A549 (cell line): ENCODE results near the gene JARID2. TPM values are rescaled to one million over a fixed set of nuclear protein-coding genes. Genes with fewer than 3 reads are reported as not detected.

ENCODE experiments used
- ATAC-seq, 2 experiments: fragments of 200-7000 bp in 1 of 2; fragments of >200 bp in 1 of 2; cut with Nextera tagmentation in 1 of 2; cut with Tn5 transposase in 1 of 2; 3 replicates each; pipeline versions ENCODE4 v1.8.0 to v1.9.1; 2018 to 2020; ENCODE audit warnings: mild to moderate bottlenecking in 1 of 2, moderate library complexity in 1 of 2
- CTCF ChIA-PET: fragments of 300-600 bp; sonication (Branson Sonifier 250); formaldehyde crosslinking; extraction: SDS; loops from one replicate; lab custom pipeline; 2021; ENCODE audit warnings: antibody characterized with exemption, inconsistent platforms; lab: Yijun Ruan, JAX
- POLR2A ChIA-PET: fragments of 350-600 bp; formaldehyde crosslinking; extraction: SDS; loops from one replicate; lab custom pipeline; 2021; ENCODE audit warnings: antibody characterized with exemption, inconsistent platforms; lab: Yijun Ruan, JAX
- DNase-seq, 2 experiments: peaks; one replicate each; pipeline versions ENCODE4 v3.0.0 to v3.0.0-alpha.2; 2011 to 2016; ENCODE audit warnings: low read depth in 1 of 2, low spot score in 1 of 2
- FAIRE-seq: peaks from 2 replicates; lab custom pipeline; 2011; peaks lifted over from hg19 to GRCh38; lab: Jason Lieb, UNC
- H3K27ac ChIP-seq, 2 experiments: fragments of >200 bp; sonication (Bioruptor Twin); formaldehyde crosslinking; 3 replicates each; pipeline ENCODE4 v1.5.1; 2016 to 2017
- H3K4me1 ChIP-seq: fragments of >200 bp; sonication (Bioruptor Twin); formaldehyde crosslinking; 3 replicates; pipeline ENCODE4 v1.6.1; 2016
- H3K4me2 ChIP-seq: fragments of >200 bp; sonication (Bioruptor Twin); formaldehyde crosslinking; 3 replicates; pipeline ENCODE4 v1.6.1; 2016
- H3K4me3 ChIP-seq: fragments of >200 bp; sonication (Bioruptor Twin); formaldehyde crosslinking; 3 replicates; pipeline ENCODE4 v1.5.1; 2016
- H3K9me3 ChIP-seq: fragments of >200 bp; sonication (Bioruptor Twin); formaldehyde crosslinking; 3 replicates; pipeline ENCODE4 v1.6.1; 2016
- CBX8 ChIP-seq: fragments of 200-600 bp; sonication (generic); IDR thresholded peaks from 2 replicates; pipeline ENCODE4 v1.6.1; 2016
- CHD4 ChIP-seq: fragments of 200-600 bp; sonication (generic); IDR thresholded peaks from 2 replicates; pipeline ENCODE4 v1.6.1; 2016; ENCODE audit warnings: antibody characterized with exemption, mild to moderate bottlenecking, borderline replicate concordance
- E2F6 ChIP-seq: IDR thresholded peaks from 2 replicates; pipeline ENCODE4 v1.6.1; 2012; ENCODE audit warnings: low read depth, borderline replicate concordance
- EHF ChIP-seq: fragments of 250-450 bp; sonication (Bioruptor Pico); IDR thresholded peaks from 2 replicates; pipeline ENCODE4 v1.5.0; 2020; ENCODE audit warnings: mild to moderate bottlenecking
- FOSL2 ChIP-seq, 2 experiments: fragments of 450-650 bp in 1 of 2; fragments of >200 bp in 1 of 2; sonication (Bioruptor Twin) in 1 of 2; formaldehyde crosslinking; IDR thresholded peaks; 2 replicates each; pipeline versions ENCODE4 v1.5.0 to v1.6.1; 2016 to 2020; ENCODE audit warnings: mild to moderate bottlenecking in 1 of 2, moderate library complexity in 1 of 2
- HEYL ChIP-seq: fragments of 250-450 bp; sonication (Bioruptor Pico); IDR thresholded peaks from 2 replicates; pipeline ENCODE4 v1.8.0; 2021; ENCODE audit warnings: mild to moderate bottlenecking, moderate library complexity
- MAFK ChIP-seq: fragments of 450-650 bp; IDR thresholded peaks from 2 replicates; pipeline ENCODE4 v1.6.1; 2014; ENCODE audit not compliant: partially characterized antibody
- MYC ChIP-seq: IDR thresholded peaks from 2 replicates; pipeline ENCODE4 v1.6.1; 2012; ENCODE audit warnings: mild to moderate bottlenecking, inconsistent platforms, low read length, improper control_type of control experiment, borderline replicate concordance
- RARB ChIP-seq: fragments of 250-450 bp; sonication (Bioruptor Pico); IDR thresholded peaks from 2 replicates; pipeline ENCODE4 v1.8.0; 2021; ENCODE audit warnings: mild to moderate bottlenecking, moderate library complexity
- SMC3 ChIP-seq: fragments of >200 bp; sonication (Bioruptor Twin); formaldehyde crosslinking; IDR thresholded peaks from 3 replicates; pipeline ENCODE4 v1.6.1; 2018; ENCODE audit warnings: inconsistent platforms
- SREBF2 ChIP-seq: fragments of 450-650 bp; IDR thresholded peaks from 2 replicates; pipeline ENCODE4 v1.6.1; 2014; ENCODE audit warnings: mild to moderate bottlenecking, moderate library complexity
- USF2 ChIP-seq: fragments of 450-650 bp; IDR thresholded peaks from 2 replicates; pipeline ENCODE4 v1.6.1; 2014; ENCODE audit warnings: antibody characterized with exemption
- ZC3H11A ChIP-seq: fragments of 450-650 bp; IDR thresholded peaks from 2 replicates; pipeline ENCODE4 v1.6.1; 2014; ENCODE audit warnings: antibody characterized with exemption, mild to moderate bottlenecking
- ZFP36 ChIP-seq: fragments of 450-650 bp; IDR thresholded peaks from 2 replicates; pipeline ENCODE4 v1.6.1; 2014; ENCODE audit warnings: borderline replicate concordance; ENCODE audit not compliant: partially characterized antibody
- WGBS: methylation state at CpG from one replicate; pipeline ENCODE4 v1.1.6; 2017; ENCODE audit errors: missing lambda C conversion rate; 5-methylcytosine and 5-hydroxymethylcytosine counted together
- polyA plus RNA-seq, 4 experiments: library from polyadenylated mRNA; depleted of rRNA in 3 of 4; stranded (reverse); fragments of >200 nt; fragmentation: RNase III in 1 of 4; extraction: RNeasy Plus Mini Kit Qiagen cat#74134 plus additional on column Dnase treatment in 1 of 4; gene quantifications; 2 replicates in 3 of 4; 3 replicates in 1 of 4; pipeline ENCODE4 v1.2.3, GENCODE V29; 2011 to 2017

The JARID2 gene
- polyA plus RNA-seq, 2 of the 4 experiments (the other 2 are of a cell fraction), result 7.8 to 8.3 TPM

GRCh38 chr6:15256538-15257271, 10.8 kb downstream of the JARID2 start:
- ATAC-seq (no peak), DNase-seq (no peak), FAIRE-seq (no peak)
- no peak for TF ChIP-seq MYC
- Histone ChIP-seq H3K27ac (no peak overlapping the region), H3K4me2 (no peak overlapping the region), H3K4me3 (no peak overlapping the region), H3K4me1 (peaks cover 24% of the 10 kb centered on the region), H3K9me3 (no peaks in the 10 kb centered on the region)
- 87% methylated on average over 9 of the region's 9 CpGs for WGBS
- ChIA-PET CTCF (no interaction called here), POLR2A (no interaction called here)

DNA sequence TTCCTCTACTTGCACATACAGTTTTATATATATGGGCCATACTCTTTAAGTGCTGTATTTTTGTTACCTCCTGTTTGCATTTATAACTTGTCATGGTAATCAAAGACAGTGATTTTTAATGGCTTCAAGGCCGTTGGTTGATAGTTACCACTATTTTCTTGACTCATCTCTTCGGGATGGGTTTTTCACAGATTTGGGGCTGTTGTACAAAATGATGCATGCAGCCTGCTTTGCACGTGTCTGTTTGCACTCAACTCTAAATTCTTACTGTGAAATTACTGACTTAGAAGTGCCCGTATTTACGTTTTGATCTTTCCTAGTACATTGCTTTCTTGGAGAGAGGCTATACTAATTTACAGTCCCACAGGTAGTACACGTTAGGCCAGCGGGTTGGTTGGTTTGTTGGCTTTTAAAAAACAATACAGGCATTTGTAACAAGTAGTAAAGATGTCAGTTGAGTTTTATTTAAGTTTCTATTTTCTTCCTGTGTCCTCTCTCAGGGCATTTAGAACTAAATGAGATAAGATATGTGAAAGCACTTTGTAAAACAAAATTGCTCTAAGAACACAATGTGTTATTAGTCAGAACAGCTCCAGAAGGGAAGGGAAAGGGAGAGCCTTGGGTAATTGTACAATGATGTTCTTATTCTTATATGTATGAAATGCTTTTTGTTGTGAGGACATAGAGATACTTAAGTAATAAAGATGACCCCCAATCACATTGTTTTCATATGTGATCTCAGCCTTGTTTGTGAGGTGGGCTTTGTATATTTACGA, 11.7 kb downstream of the JARID2 start:
- Histone ChIP-seq H3K4me1 (peaks cover 24% of the 10 kb centered on the region), H3K4me3 (no peak overlapping the region), H3K27ac (no peak overlapping the region), H3K4me2 (no peak overlapping the region), H3K9me3 (no peaks in the 10 kb centered on the region)
- ChIA-PET CTCF (no interaction called here), POLR2A (no interaction called here)
- no peak for DNase-seq
- WGBS, result 96% methylated on average over 8 of the region's 8 CpGs
- no peak for ATAC-seq
- FAIRE-seq, result no peak
- TF ChIP-seq USF2, result no peak
- no peak for TF ChIP-seq E2F6
- no peak for TF ChIP-seq MYC

DNA sequence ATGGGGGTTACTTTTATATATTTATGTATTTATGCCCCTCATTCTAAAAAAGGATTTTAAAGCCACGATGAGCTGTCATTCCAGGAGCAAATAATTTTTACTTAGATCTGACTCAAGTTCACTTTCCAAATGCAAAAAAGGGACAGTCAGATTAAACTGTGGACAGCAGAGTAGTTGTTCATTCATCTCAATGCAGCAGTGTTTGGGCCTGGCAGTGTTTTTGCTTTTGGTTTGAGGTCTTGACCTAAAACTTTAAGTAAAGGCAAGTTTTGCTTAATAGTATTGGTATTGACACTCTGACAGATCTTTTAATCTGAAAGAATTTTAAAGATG, 13.9 kb downstream of the JARID2 start:
- WGBS, result 89% methylated on average over 1 of the region's 1 CpG
- Histone ChIP-seq H3K4me3 (no peak overlapping the region), H3K27ac (no peak overlapping the region), H3K4me2 (0 out of 3 replicates have a peak overlapping the region, but pooled peaks have one; percentile 4), H3K9me3 (no peaks in the 10 kb centered on the region), H3K4me1 (peaks cover 23% of the 10 kb centered on the region)
- ChIA-PET CTCF (no interaction called here), POLR2A (no interaction called here)
- ATAC-seq (no peak), FAIRE-seq (no peak), DNase-seq (no peak)
- no peak for TF ChIP-seq RARB (CRISPR knock-in tag)
- no peak for TF ChIP-seq ZFP36
- TF ChIP-seq ZC3H11A, result no peak
- no peak for TF ChIP-seq SMC3
- no peak for TF ChIP-seq SREBF2
- TF ChIP-seq FOSL2 (IDR thresholded peaks at IDR 0.05), result no peak
- TF ChIP-seq FOSL2 (CRISPR knock-in tag; IDR thresholded peaks at IDR 0.05), result no peak

- DNase-seq (no peak), ATAC-seq (no peak), FAIRE-seq (no peak)
- peaks cover 29% of the 10 kb centered on the region for H3K4me1 ChIP-seq
- H3K4me2 ChIP-seq, result 0 out of 3 replicates have a peak overlapping the region, but pooled peaks have one; percentile 4
- CTCF ChIA-PET, result interaction anchor here (0.6 kb wide), 1 partner anchor 122 kb away, joined by 4 read pairs; no protein-coding TSS in a partner anchor
- H3K4me3 ChIP-seq, result no peak overlapping the region
- H3K9me3 ChIP-seq, result no peaks in the 10 kb centered on the region
- 63% methylated on average over 4 of the region's 4 CpGs for WGBS
- TF ChIP-seq CHD4, result no peak
- TF ChIP-seq HEYL, result no peak
- no peak for TF ChIP-seq MAFK
- TF ChIP-seq CBX8, result no peak
- TF ChIP-seq ZFP36, result no peak
- TF ChIP-seq EHF, result no peak
- TF ChIP-seq MYC, result no peak
- POLR2A ChIA-PET, result interaction anchor here (0.5 kb wide), 1 partner anchor 23 kb away, joined by 3 read pairs; no protein-coding TSS in a partner anchor
- no peak overlapping the region for H3K27ac ChIP-seq
Observed at GRCh38 chr6:15260099-15260821, 14.4 kb downstream of the JARID2 start.
